Middle frontal gyrus (tissue), 1 donor: Measurements from ENCODE around the gene STARD8.
"Not testable (repeated sequence)": the region's sequence is repeated elsewhere in the genome, so short reads cannot be mapped to it uniquely, and the experiment has no call there.

ENCODE experiments used
- DNase-seq: peaks from one replicate; pipeline ENCODE4 v3.0.0-alpha.2; 2015; ENCODE audit warnings: low spot score; ENCODE audit errors: extremely low spot score

The STARD8 gene

GRCh38 chrX:68688931-68689330, 41.5 kb downstream of the STARD8 start:
- DNase-seq, result not testable (repeated sequence)

DNA sequence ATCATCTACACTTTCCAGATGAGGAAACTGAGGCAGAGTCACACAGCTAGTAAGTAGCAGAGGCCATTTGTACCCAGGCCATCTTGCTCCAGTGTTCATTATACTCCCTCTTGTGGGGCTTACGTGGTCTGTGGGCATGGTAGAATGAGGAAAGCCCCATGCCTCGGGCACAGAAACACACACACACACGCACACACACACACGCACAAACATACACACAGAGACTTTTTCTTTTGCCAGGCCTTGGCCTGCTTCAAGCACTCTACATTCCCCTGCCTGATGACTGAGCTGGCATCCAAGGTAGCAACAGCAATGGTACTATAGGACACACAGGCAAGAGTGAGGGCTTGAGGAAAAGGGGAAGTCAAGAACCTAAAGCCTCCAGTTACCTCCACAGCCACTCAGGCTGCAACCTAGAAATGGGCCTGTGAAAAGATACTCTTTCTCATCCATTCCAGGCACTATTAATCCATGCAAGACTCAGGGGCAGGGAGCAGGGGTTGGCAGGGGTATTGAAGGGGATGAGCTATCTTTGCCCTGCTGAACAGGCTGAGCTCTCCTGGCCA, 43.6 kb downstream of the STARD8 start:
- DNase-seq, result no peak

DNA sequence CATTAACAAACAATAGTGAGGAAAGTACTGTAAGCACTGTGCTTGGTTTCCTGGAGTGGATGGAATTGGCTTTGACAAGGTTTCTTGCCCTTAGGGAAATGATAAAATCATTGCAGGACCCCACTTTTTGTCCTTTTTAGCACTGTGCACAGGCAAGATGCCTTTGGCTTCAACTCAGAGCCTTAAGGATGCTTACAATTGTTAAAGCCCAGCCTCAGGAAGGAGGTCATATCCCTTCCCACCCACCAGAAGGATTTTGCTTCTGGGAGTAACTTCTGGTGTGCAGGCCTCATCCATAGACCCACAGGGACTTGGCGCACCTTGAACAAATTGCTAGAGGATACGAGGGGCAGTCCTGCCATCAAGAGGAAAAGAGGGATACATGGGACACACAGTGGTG, 44.5 kb downstream of the STARD8 start:
- DNase-seq, result no peak

GRCh38 chrX:68692651-68693050, 45.2 kb downstream of the STARD8 start:
- DNase-seq, result no peak

DNA sequence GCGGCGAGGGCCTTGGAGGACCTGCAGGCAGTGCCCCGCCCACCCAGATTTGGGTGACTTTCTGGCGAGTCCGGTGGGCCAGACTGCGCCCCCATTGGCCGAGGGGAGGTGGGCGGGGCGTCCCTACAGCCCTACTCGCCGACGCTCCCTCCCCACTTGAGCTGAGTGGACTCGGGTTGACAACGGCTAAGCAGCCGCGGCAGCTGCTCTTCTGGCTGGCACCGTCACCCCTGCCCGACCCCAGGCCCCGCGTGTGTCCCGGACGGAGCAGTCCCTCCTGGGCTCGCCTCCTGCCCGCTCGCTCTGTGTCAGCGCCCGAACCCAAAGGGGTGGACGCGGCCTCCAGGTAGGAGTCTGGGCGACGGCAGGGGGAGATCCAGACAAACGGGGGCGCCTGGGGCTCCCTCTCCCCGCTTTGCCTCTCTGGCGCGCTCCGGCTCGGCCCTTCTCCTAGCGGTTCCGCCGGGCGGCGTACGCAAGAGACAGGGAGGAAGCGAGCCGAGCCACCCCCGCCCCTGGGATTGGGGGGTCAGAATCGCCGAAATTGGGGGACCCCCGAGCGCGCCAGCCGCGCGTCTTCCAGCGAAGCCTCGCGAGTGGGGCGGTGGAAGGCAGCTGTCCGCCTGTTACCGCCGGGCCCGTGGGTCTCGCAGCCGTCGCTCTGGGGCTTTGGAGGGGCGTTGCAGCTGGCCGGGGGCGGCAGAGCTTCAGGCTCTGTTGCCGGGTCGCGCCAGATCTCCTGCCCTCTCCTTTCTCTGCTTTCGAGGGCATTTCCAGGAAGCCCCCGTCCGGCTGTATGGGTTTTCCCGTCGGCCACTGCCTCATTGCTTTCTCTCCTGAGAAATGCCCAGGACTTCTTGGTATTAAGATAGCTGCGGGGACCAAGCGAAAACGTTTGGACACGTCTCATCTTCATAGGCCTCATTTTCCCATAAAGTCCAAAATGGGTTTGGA, 46.3 kb downstream of the STARD8 start:
- DNase-seq, result peak; percentile 3

- no peak for DNase-seq
These were observed 47.2 kb downstream of the STARD8 start for GRCh38 chrX:68694435-68695205.

DNA sequence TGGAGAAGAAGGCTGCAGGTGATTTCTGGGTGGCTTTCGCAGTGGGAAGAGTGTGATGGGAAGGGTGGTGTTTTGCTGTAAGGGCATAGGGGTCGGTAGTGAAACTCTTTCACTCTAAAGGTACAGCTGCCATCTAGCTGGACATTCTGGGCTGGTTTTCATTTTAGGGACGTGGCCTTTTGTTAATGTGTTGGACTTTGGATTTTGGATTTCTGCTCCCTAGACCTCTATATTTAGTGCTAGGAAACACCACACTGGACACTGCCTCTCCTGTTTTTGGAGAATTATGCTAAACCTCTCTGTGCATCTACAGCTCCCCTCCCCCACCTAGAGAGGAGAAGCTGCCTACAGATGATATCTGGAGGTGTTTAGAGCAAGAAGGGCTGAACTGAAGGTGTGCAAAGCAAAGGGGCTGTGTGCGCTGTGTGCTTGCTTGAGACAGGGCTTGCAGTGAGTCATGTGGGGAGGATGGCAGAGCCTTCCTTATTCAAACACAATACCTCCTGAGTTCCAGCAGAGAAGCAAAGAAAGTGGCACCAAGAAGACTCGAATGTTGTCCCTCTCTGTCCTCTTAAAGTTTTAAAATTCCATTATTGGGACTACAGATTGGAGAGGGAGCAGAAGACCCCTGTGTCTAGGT, 47.9 kb downstream of the STARD8 start:
- DNase-seq, result no peak

- DNase-seq, result no peak
These were observed 49.0 kb downstream of the STARD8 start for GRCh38 chrX:68696267-68696990.

- DNase-seq, result no peak
These were observed 49.6 kb downstream of the STARD8 start for GRCh38 chrX:68697036-68697435.

- DNase-seq, result no peak
These were observed 50.1 kb downstream of the STARD8 start for GRCh38 chrX:68697465-68698125.

DNA sequence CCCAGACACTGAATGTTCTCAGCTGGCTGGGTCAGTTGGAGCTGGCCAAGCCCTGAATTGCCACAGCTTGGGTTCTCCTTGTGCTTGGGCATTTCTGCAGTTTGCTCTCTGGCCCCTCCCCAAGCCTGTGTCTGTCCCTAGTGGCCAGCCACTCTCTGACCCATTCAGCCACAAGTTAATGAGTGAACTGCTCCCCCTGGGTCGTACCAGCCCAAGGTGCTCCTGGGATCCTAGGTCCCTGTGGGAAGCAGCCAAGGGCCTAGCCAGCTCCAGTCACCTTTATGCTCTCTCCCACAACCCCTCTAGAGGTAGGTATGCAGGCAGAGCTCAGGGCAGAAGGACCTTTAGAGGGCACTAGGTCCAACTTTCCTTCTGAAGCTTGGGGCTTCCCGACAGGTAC, 51.5 kb downstream of the STARD8 start:
- no peak for DNase-seq

DNA sequence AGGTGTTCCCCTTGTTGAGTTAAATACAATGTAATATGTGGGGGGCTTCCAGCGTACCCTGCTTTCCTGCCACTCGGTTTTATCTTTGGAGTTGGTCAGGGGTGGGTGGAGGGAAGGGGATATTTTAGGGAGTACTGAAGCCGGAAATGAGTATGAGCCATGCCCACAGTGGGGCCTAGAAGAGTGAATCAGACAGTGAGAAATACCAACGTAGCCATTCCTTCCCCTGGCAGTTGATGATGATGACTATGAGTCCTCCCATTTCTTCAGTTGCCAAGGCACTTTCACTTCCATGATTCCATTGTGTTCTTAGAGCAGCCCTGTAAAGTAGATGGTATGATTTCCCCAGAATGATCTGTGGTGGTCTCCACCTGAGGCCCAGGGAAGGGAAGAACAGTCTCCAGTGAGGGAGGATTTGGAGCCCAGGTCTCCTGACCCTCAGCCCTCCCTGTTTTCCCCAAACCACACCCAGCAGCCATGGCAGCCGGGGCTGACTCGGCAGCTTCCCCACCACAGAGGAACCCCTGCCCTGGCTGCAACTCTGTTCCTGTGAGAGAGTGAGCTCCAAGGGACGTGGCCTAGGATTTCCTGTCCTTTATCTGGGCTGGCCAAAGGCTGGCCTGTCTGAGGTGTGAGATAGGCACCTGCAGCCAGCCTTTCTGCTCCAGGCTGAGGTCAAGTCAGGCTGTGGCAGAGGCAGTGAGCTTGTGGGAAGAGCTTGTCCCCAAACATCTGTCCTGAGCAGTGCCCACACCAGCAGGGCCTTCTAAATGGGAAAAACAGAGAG, 52.7 kb downstream of the STARD8 start:
- DNase-seq, result no peak

DNA sequence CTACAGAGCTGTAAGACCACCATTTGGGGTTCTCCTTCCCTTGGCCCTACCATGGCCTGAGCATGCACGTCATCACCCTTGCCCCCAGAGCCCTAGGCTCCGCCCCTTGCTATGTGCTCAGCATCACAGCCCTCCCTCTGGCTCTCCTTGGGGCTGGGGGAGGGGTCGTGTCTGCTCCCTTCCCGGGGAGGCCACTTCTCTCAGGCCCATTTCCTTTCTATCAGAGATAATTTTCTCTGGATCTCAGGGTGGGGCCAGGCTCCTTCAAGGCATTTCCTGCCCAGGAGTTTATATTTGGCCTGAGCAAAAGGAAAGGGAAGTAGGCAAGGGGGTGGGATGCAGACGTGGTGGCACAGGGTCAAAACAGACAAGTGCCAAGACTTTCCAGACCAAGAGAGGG, 55.9 kb downstream of the STARD8 start:
- no peak for DNase-seq

GRCh38 chrX:68703846-68704245, 56.4 kb downstream of the STARD8 start:
- no peak for DNase-seq

DNA sequence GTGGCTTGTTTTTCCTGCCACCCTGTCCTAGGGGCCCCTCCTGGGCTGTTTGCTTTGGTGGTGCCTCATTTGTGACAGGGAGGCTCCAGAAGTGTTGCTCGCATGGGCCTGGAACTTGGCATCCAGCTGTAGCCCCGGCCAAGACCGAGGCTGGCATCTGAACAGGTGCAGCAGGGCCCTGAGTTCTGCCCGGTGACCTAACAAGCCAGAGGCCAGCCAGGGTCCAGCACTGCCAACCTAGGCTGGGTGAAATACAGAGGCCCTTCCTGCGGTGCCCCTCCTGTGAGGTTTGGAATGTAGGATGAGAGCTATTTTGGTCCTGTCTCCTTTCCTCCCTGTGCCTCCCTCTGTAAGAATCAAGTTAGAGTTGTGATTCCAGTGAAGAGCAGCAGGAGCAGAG, 58.5 kb downstream of the STARD8 start:
- no peak for DNase-seq

GRCh38 chrX:68708503-68709290, 61.2 kb downstream of the STARD8 start:
- DNase-seq, result no peak

DNA sequence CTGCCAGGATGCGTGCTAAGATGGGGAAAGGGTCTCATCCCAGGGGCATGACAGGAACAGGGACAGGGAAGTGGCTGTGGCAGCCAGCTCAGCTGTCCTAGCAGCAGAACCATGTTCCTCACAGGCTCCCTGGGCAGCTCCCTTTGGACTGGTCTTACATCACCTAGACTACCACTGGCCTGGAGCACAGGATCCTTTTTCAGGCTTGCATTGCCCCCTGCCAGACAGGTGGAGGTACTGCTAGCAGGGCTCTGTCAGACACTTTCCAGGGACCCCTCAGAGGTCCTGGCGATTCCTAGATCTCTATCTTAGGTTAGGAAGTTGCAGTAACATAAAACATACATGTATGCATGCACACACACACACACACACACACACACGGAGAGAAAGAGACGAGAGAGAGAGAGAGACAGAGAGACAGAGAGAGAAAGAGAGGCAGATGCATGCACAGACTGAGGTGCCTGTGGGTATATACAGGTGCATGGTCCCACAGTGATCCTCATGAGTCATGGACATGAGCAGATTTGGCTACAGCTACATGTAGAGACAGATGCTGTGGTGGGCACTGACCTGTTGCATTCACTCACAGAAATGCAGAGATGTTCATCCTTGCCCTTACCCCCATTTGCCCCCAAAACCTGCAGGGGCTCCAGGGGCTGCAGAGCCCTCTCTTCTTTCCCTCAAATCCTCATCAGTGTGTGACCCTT, 63.6 kb downstream of the STARD8 start:
- DNase-seq, result no peak

GRCh38 chrX:68711845-68712244, 64.4 kb downstream of the STARD8 start:
- DNase-seq, result no peak
